Ishikawa (cell line): ENCODE measurements around the gene ICAM1.

Source experiments
- CEBPB ChIP-seq: IDR thresholded peaks from 2 replicates; pipeline ENCODE4 v1.6.1; 2012
- CREB1 ChIP-seq: IDR thresholded peaks from 2 replicates; pipeline ENCODE4 v1.6.1; 2012; ENCODE audit warnings: low read depth
- EGR1 ChIP-seq: IDR thresholded peaks from 2 replicates; pipeline ENCODE4 v1.6.1; 2012
- EP300 ChIP-seq: IDR thresholded peaks from 2 replicates; pipeline ENCODE4 v1.6.1; 2012; ENCODE audit warnings: borderline replicate concordance
- FOXM1 ChIP-seq: IDR thresholded peaks from 2 replicates; pipeline ENCODE4 v1.6.1; 2012; ENCODE audit warnings: low read depth, borderline replicate concordance
- MAX ChIP-seq: IDR thresholded peaks from 2 replicates; pipeline ENCODE4 v1.6.1; 2012
- NFIC ChIP-seq: IDR thresholded peaks from 2 replicates; pipeline ENCODE4 v1.6.1; 2012
- RAD21 ChIP-seq: IDR thresholded peaks from 2 replicates; pipeline ENCODE4 v1.6.1; 2012; ENCODE audit warnings: low read depth
- REST ChIP-seq: IDR thresholded peaks from 2 replicates; pipeline ENCODE4 v1.6.1; 2012; ENCODE audit warnings: low read depth, mild to moderate bottlenecking
- TAF1 ChIP-seq: IDR thresholded peaks from 2 replicates; pipeline ENCODE4 v1.6.1; 2012; ENCODE audit warnings: low read depth, mild to moderate bottlenecking
- TCF12 ChIP-seq: IDR thresholded peaks from 2 replicates; pipeline ENCODE4 v1.6.1; 2012; ENCODE audit warnings: low read depth
- TEAD4 ChIP-seq: IDR thresholded peaks from 2 replicates; pipeline ENCODE4 v1.6.1; 2012
- USF1 ChIP-seq: IDR thresholded peaks from 2 replicates; pipeline ENCODE4 v1.6.1; 2012
- YY1 ChIP-seq: IDR thresholded peaks from 2 replicates; pipeline ENCODE4 v1.6.1; 2012; ENCODE audit warnings: low read depth
- ZBTB7A ChIP-seq: IDR thresholded peaks from 2 replicates; pipeline ENCODE4 v1.6.1; 2012; ENCODE audit warnings: low read depth

The ICAM1 gene

GRCh38 chr19:10318807-10319682 lies 48.1 kb downstream of the ICAM1 start:
- no peak for TF ChIP-seq MAX
- no peak for TF ChIP-seq TEAD4
- TF ChIP-seq USF1 = no peak
- TF ChIP-seq EP300 = no peak
- no peak for TF ChIP-seq ZBTB7A
- TF ChIP-seq TAF1 = no peak
- no peak for TF ChIP-seq YY1
- TF ChIP-seq TCF12 = no peak
- TF ChIP-seq CREB1 = no peak
- TF ChIP-seq REST = no peak
- no peak for TF ChIP-seq CEBPB
- no peak for TF ChIP-seq EGR1
- TF ChIP-seq RAD21 = no peak
- no peak for TF ChIP-seq FOXM1
- no peak for TF ChIP-seq NFIC

- TF ChIP-seq CEBPB (no peak), TAF1 (no peak), ZBTB7A (no peak), REST (no peak), TCF12 (no peak), TEAD4 (no peak), CREB1 (no peak), YY1 (no peak)
These were observed 49.9 kb downstream of the ICAM1 start for GRCh38 chr19:10320602-10321416.

GRCh38 chr19:10321417-10321797 lies 50.5 kb downstream of the ICAM1 start:
- no peak for TF ChIP-seq EGR1
- TF ChIP-seq EP300 = no peak
- TF ChIP-seq USF1 = no peak
- no peak for TF ChIP-seq ZBTB7A
- TF ChIP-seq MAX = no peak
- TF ChIP-seq TAF1 = no peak
- no peak for TF ChIP-seq TCF12
- no peak for TF ChIP-seq YY1

GRCh38 chr19:10321874-10322835 lies 51.2 kb downstream of the ICAM1 start:
- no peak for TF ChIP-seq TAF1
- TF ChIP-seq EGR1 = no peak
- TF ChIP-seq TEAD4 = no peak
- no peak for TF ChIP-seq TCF12
- TF ChIP-seq ZBTB7A = no peak

GRCh38 chr19:10325732-10326131 lies 54.8 kb downstream of the ICAM1 start:
- no peak for TF ChIP-seq MAX
- no peak for TF ChIP-seq RAD21
